Activated CD8-positive, alpha-beta T cell treated with anti-CD3 and anti-CD28 coated beads, Interleukin-2, amount 10 ng/mL, durations not matched to agents 7 days and 5 days (primary cell): ENCODE data around the gene LRRC63. TPM values are rescaled to one million over a fixed set of nuclear protein-coding genes. Genes with fewer than 3 reads are reported as not detected.

Source experiments
- ATAC-seq: fragments of 150-1000 bp; cut with Tn5 transposase; one replicate; pipeline ENCODE4 v1.10.0; 2021; ENCODE audit warnings: moderate library complexity
- CTCF ChIA-PET: fragments of 350-600 bp; sonication (Branson Sonifier 250); formaldehyde crosslinking; loops from one replicate; lab custom pipeline; 2021; ENCODE audit warnings: antibody characterized with exemption; lab: Charles Lee
- POLR2A ChIA-PET: fragments of 350-600 bp; sonication (Branson Sonifier 250); formaldehyde crosslinking; loops from one replicate; lab custom pipeline; 2021; ENCODE audit warnings: antibody characterized with exemption; lab: Charles Lee
- DNase-seq: peaks from one replicate; pipeline ENCODE4 v3.0.0-alpha.2; 2020
- H3K27ac Mint-ChIP-seq: one replicate; pipeline ENCODE4 v1.8.0; 2021; ENCODE audit warnings: mild to moderate bottlenecking, mixed read lengths
- H3K27me3 Mint-ChIP-seq: one replicate; pipeline ENCODE4 v1.8.0; 2021; ENCODE audit warnings: low read depth, mixed read lengths
- H3K36me3 Mint-ChIP-seq: one replicate; pipeline ENCODE4 v1.8.0; 2021; ENCODE audit warnings: low read depth, mixed read lengths
- H3K4me1 Mint-ChIP-seq: one replicate; pipeline ENCODE4 v1.8.0; 2021; ENCODE audit warnings: low read depth, mixed read lengths
- H3K4me3 Mint-ChIP-seq: one replicate; pipeline ENCODE4 v1.8.0; 2021; ENCODE audit warnings: mild to moderate bottlenecking, mixed read lengths
- H3K9me3 Mint-ChIP-seq: one replicate; pipeline ENCODE4 v1.8.0; 2022; ENCODE audit warnings: mixed read lengths; ENCODE audit not compliant: insufficient read depth
- total RNA-seq, 2 experiments: library from RNA; stranded (reverse); gene quantifications; one replicate each; pipeline ENCODE4 v1.2.3, GENCODE V29; 2021

The LRRC63 gene
- total RNA-seq, 2 experiments from 2014 or later, result 1.7 to 2.2 TPM

GRCh38 chr13:46179969-46180763 is 31.6 kb upstream of the LRRC63 start:
- POLR2A ChIA-PET, result interaction anchor here (0.6 to 5.5 kb wide), 6 partner anchors 11 to 134 kb away, joined by 3 to 172 read pairs (median 6); no protein-coding TSS in a partner anchor
- no peaks in the 10 kb centered on the region for H3K27me3 Mint-ChIP-seq
- H3K36me3 Mint-ChIP-seq, result peaks cover 55% of the 10 kb centered on the region

GRCh38 chr13:46181377-46181839 is 30.3 kb upstream of the LRRC63 start:
- CTCF ChIA-PET, result interaction anchor here (1.2 to 3.7 kb wide), 6 partner anchors 19 to 140 kb away, joined by 3 to 37 read pairs (median 8); partner anchors contain the start of gene LRRC63
- ATAC-seq (no peak), DNase-seq (no peak)
- Mint-ChIP-seq H3K27me3 (no peaks in the 10 kb centered on the region), H3K27ac (peak overlapping the region; percentile 98), H3K9me3 (no peaks in the 10 kb centered on the region), H3K4me3 (peak overlapping the region; percentile 90), H3K36me3 (peaks cover 45% of the 10 kb centered on the region), H3K4me1 (peaks cover 46% of the 10 kb centered on the region)
- POLR2A ChIA-PET, result interaction anchor here (0.9 to 5.5 kb wide), 10 partner anchors 12 to 371 kb away, joined by 3 to 172 read pairs (median 10); partner anchors contain the start of gene LRRC63

More at GRCh38 chr13:46179969-46180763, 31.6 kb upstream of the LRRC63 start:
- Mint-ChIP-seq H3K9me3 (no peaks in the 10 kb centered on the region), H3K4me1 (peaks cover 52% of the 10 kb centered on the region), H3K4me3 (peak overlapping the region; percentile 90), H3K27ac (peak overlapping the region; percentile 98)
- ATAC-seq (no peak), DNase-seq (no peak)
- CTCF ChIA-PET, result interaction anchor here (1.2 to 3.7 kb wide), 6 partner anchors 11 to 142 kb away, joined by 3 to 37 read pairs (median 8); no protein-coding TSS in a partner anchor

- peak within 1 kb of the TSS; percentile 98 for H3K27ac Mint-ChIP-seq
- H3K27me3 Mint-ChIP-seq, result no peaks in the 10 kb centered on the region
- no peaks in the 10 kb centered on the region for H3K9me3 Mint-ChIP-seq
- POLR2A ChIA-PET, result interaction anchor here (0.6 to 5.5 kb wide), 14 partner anchors 13 to 370 kb away, joined by 3 to 172 read pairs (median 4); partner anchors contain the start of gene LRRC63
- ATAC-seq (peak; percentile 79), DNase-seq (peak; percentile 94)
- H3K4me3 Mint-ChIP-seq, result peak within 1 kb of the TSS; percentile 90
- peaks cover 40% of the 10 kb centered on the region for H3K36me3 Mint-ChIP-seq
- peaks cover 41% of the 10 kb centered on the region for H3K4me1 Mint-ChIP-seq
- CTCF ChIA-PET, result interaction anchor here (0.7 to 2.5 kb wide), 11 partner anchors 9 to 149 kb away, joined by 3 to 20 read pairs (median 6); partner anchors contain the start of gene LRRC63
Observed at GRCh38 chr13:46181840-46182490, 29.8 kb upstream of the LRRC63 start, which contains the start of gene LCP1. Gene LCP1, minus strand, starts transcription at chr13:46182177. Its CDS starts 22,515 bp downstream, at chr13:46159662.

GRCh38 chr13:46182491-46182877 is 29.2 kb upstream of the LRRC63 start:
- peaks cover 38% of the 10 kb centered on the region for H3K4me1 Mint-ChIP-seq
- POLR2A ChIA-PET, result interaction anchor here (0.6 to 5.5 kb wide), 14 partner anchors 13 to 370 kb away, joined by 3 to 172 read pairs (median 4); partner anchors contain the start of gene LRRC63
- no peaks in the 10 kb centered on the region for H3K27me3 Mint-ChIP-seq
- CTCF ChIA-PET, result interaction anchor here (0.7 to 2.5 kb wide), 11 partner anchors 9 to 149 kb away, joined by 3 to 20 read pairs (median 6); partner anchors contain the start of gene LRRC63
- no peaks in the 10 kb centered on the region for H3K9me3 Mint-ChIP-seq
- peak overlapping the region; percentile 90 for H3K4me3 Mint-ChIP-seq
- no peak for DNase-seq
- H3K36me3 Mint-ChIP-seq, result peaks cover 36% of the 10 kb centered on the region
- H3K27ac Mint-ChIP-seq, result peak overlapping the region; percentile 98
- ATAC-seq, result peak; percentile 1

GRCh38 chr13:46183018-46183946 is 28.4 kb upstream of the LRRC63 start:
- Mint-ChIP-seq H3K27me3 (no peaks in the 10 kb centered on the region), H3K4me1 (peaks cover 38% of the 10 kb centered on the region), H3K27ac (peak overlapping the region; percentile 98), H3K36me3 (peaks cover 28% of the 10 kb centered on the region), H3K9me3 (no peaks in the 10 kb centered on the region), H3K4me3 (peak overlapping the region; percentile 90)
- ChIA-PET CTCF (interaction anchor here (1.1 to 2.5 kb wide), 8 partner anchors 10 to 138 kb away, joined by 5 to 20 read pairs (median 8); partner anchors contain the start of gene LRRC63), POLR2A (interaction anchor here (1.0 to 5.5 kb wide), 9 partner anchors 14 to 110 kb away, joined by 3 to 172 read pairs (median 10); partner anchors contain the start of gene LRRC63)
- DNase-seq (no peak), ATAC-seq (no peak)

- Mint-ChIP-seq H3K9me3 (no peaks in the 10 kb centered on the region), H3K36me3 (peaks cover 19% of the 10 kb centered on the region), H3K4me3 (peak overlapping the region; percentile 90), H3K27me3 (no peaks in the 10 kb centered on the region), H3K27ac (peak overlapping the region; percentile 98), H3K4me1 (peaks cover 38% of the 10 kb centered on the region)
- ATAC-seq (peak; percentile 66), DNase-seq (peak; percentile 89)
- ChIA-PET CTCF (interaction anchor here (1.0 to 2.0 kb wide), 5 partner anchors 8 to 112 kb away, joined by 3 to 8 read pairs (median 4); no protein-coding TSS in a partner anchor), POLR2A (interaction anchor here (1.0 kb wide), 2 partner anchors 12 to 27 kb away, joined by 3 to 8 read pairs; no protein-coding TSS in a partner anchor)
Observed at GRCh38 chr13:46184277-46184699, 27.4 kb upstream of the LRRC63 start.

GRCh38 chr13:46185634-46186033 is 26.1 kb upstream of the LRRC63 start:
- H3K36me3 Mint-ChIP-seq, result peaks cover 8% of the 10 kb centered on the region
- POLR2A ChIA-PET, result interaction anchor here (1.0 kb wide), 3 partner anchors 13 to 25 kb away, joined by 3 to 8 read pairs (median 3); no protein-coding TSS in a partner anchor
- ATAC-seq, result no peak
- H3K4me3 Mint-ChIP-seq, result no peak overlapping the region
- H3K9me3 Mint-ChIP-seq, result no peaks in the 10 kb centered on the region
- no peak for DNase-seq
- peak overlapping the region; percentile 98 for H3K27ac Mint-ChIP-seq
- no peaks in the 10 kb centered on the region for H3K27me3 Mint-ChIP-seq
- H3K4me1 Mint-ChIP-seq, result peaks cover 38% of the 10 kb centered on the region
- CTCF ChIA-PET, result interaction anchor here (0.8 to 2.7 kb wide), 13 partner anchors 8 to 136 kb away, joined by 3 to 18 read pairs (median 5); partner anchors contain the start of gene LRRC63

- ChIA-PET CTCF (interaction anchor here (1.1 to 1.7 kb wide), 5 partner anchors 10 to 66 kb away, joined by 3 to 7 read pairs (median 5); no protein-coding TSS in a partner anchor), POLR2A (no interaction called here)
- Mint-ChIP-seq H3K27me3 (peaks cover 2% of the 10 kb centered on the region), H3K9me3 (no peaks in the 10 kb centered on the region), H3K27ac (no peak overlapping the region), H3K36me3 (no peaks in the 10 kb centered on the region), H3K4me1 (peaks cover 3% of the 10 kb centered on the region), H3K4me3 (no peak overlapping the region)
- DNase-seq (no peak), ATAC-seq (no peak)
Observed at GRCh38 chr13:46192412-46192811, 19.3 kb upstream of the LRRC63 start.

GRCh38 chr13:46195016-46195415 is 16.7 kb upstream of the LRRC63 start:
- DNase-seq (no peak), ATAC-seq (no peak)
- ChIA-PET POLR2A (no interaction called here), CTCF (interaction anchor here (0.9 kb wide), 1 partner anchor 23 kb away, joined by 3 read pairs; no protein-coding TSS in a partner anchor)
- Mint-ChIP-seq H3K36me3 (peaks cover 2% of the 10 kb centered on the region), H3K4me3 (no peak overlapping the region), H3K27me3 (peaks cover 2% of the 10 kb centered on the region), H3K9me3 (no peaks in the 10 kb centered on the region), H3K27ac (no peak overlapping the region), H3K4me1 (peaks cover 5% of the 10 kb centered on the region)
